ENCODE results near the gene KCNQ2. TPM values are rescaled to one million over a fixed set of nuclear protein-coding genes. Genes with fewer than 3 reads are reported as not detected.

KCNQ2 gene
- total RNA-seq, 2 experiments from 2014 or later, result 0.10 to 0.12 TPM

DNA sequence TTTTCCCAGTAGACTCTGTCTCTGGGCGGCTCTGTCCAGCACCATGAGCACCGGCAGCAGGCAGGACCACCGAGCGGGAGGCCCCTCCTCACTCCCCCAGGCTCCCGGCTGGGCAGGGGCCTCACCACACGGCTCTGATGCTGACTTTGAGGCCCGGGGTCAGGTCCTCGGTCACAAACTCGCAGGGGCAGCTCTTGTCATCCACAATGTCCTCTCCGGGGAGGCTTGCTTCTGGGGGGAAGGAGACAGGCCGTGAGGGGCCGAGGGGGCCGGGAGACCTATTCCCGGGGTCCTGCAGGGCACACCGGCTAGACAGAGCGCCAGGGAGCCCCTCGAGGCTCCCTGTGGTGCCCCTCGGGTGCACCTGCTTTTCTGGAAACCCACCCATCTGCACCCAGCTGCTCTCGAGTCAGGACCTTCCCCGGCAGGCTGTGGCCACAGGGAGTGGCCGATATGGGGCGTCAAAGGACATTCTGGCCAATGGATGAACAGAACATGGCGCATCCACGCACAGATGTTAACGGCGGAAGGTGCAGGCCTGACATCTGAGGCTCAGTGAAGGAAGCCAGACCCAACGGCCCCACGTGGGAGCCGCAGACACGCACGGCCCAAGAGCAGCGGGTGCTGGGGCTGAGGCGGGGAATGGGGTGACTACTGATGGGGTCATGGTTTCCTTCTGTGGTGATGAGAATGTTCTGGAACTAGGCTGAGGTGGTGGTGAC, 58.3 kb downstream of the KCNQ2 start:
- ChIA-PET CTCF (no interaction called here), POLR2A (no interaction called here)
- DNase-seq, result no peak
- Mint-ChIP-seq H3K27ac (no peak overlapping the region), H3K27me3 (no peaks in the 10 kb centered on the region), H3K4me3 (no peak overlapping the region), H3K9me3 (no peaks in the 10 kb centered on the region), H3K4me1 (peaks cover 10% of the 10 kb centered on the region), H3K36me3 (ENCODE audit: low read depth) (no peaks in the 10 kb centered on the region)

DNA sequence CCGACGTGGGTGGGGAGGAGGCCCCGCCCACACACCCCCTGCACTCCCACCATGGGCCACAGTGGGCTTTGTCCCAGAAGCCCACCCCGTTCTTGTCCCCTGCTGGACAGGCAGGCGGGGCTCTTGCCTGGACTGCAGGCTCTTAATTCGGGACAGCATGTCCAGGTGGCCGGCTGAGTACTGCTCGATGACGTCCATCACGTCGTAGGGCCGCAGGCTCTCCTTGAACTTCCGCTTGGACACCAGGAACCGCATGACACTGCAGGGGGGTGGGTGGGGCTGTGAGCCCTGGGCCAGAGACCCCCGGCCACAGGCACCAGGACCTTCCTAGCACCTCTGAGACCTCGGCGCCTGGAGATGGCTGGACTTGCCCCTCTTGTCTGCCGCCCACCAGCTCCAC, 59.1 kb downstream of the KCNQ2 start:
- Mint-ChIP-seq H3K4me3 (no peak overlapping the region), H3K9me3 (no peaks in the 10 kb centered on the region), H3K36me3 (ENCODE audit: low read depth) (no peaks in the 10 kb centered on the region), H3K4me1 (peaks cover 10% of the 10 kb centered on the region), H3K27me3 (no peaks in the 10 kb centered on the region), H3K27ac (no peak overlapping the region)
- DNase-seq, result no peak
- ChIA-PET POLR2A (no interaction called here), CTCF (no interaction called here)

DNA sequence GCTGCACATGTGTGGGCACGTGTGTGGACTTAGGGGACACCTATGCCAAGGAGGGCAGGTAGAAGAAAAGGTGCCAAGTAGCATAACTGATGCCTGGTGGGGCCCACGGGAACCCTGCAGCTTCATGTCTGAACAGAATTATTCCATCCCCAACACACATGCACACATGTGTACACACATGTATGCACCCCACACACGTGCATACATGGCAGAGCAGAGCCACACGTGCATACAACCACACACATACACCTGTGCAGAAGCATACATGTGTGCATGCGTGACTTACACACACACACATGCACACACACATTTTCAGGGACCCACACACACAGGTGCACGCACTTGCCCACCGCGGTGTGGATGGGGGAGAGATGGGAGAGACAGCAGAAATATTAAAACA, 59.6 kb downstream of the KCNQ2 start:
- Mint-ChIP-seq H3K36me3 (ENCODE audit: low read depth) (no peaks in the 10 kb centered on the region), H3K27me3 (no peaks in the 10 kb centered on the region), H3K4me1 (peaks cover 10% of the 10 kb centered on the region), H3K9me3 (no peaks in the 10 kb centered on the region), H3K4me3 (no peak overlapping the region), H3K27ac (peak overlapping the region; percentile 20)
- ChIA-PET CTCF (no interaction called here), POLR2A (no interaction called here)
- DNase-seq, result no peak

DNA sequence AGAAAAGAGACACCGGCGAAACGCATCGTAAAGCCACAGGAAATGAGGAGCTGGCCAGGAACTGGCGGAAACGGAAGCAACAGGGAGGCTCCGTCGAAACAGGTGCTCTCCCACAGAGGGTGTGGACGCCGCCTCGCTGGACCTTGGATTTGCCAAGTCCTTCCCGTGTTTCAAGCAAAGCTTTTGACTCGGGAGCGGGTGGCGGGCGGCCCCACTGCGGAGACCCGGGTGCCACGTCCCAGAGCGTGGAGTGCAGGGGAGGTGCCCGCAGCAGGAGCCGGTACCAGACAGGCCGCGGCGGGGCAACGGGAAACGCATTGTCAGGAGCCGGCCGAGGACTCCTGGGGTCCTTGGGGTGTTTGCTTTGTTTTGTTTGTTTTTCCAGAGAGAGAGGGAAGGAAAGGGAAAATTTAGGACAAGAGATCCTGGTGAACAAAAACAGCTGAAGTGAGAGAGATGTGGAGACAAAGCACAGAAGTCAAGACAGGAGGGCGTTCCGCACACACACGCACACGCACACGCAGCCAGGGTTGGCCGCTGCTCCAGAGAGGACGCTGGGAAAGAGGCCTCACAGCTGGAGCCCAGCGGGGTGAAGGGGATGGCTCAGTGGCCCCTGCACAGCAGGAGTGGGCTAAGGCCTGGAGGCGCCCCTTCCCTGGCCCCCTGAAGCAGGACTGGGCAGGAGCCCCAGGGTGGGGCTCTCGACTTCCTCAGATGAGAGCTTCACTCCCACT, 60.4 kb downstream of the KCNQ2 start:
- H3K27me3 Mint-ChIP-seq, result no peaks in the 10 kb centered on the region
- peak overlapping the region; percentile 76 for H3K27ac Mint-ChIP-seq
- H3K4me3 Mint-ChIP-seq, result no peak overlapping the region
- H3K4me1 Mint-ChIP-seq, result peaks cover 10% of the 10 kb centered on the region
- CTCF ChIA-PET, result no interaction called here
- POLR2A ChIA-PET, result no interaction called here
- no peaks in the 10 kb centered on the region for H3K36me3 Mint-ChIP-seq (ENCODE audit: low read depth)
- H3K9me3 Mint-ChIP-seq, result no peaks in the 10 kb centered on the region
- peak; percentile 12 for DNase-seq

DNA sequence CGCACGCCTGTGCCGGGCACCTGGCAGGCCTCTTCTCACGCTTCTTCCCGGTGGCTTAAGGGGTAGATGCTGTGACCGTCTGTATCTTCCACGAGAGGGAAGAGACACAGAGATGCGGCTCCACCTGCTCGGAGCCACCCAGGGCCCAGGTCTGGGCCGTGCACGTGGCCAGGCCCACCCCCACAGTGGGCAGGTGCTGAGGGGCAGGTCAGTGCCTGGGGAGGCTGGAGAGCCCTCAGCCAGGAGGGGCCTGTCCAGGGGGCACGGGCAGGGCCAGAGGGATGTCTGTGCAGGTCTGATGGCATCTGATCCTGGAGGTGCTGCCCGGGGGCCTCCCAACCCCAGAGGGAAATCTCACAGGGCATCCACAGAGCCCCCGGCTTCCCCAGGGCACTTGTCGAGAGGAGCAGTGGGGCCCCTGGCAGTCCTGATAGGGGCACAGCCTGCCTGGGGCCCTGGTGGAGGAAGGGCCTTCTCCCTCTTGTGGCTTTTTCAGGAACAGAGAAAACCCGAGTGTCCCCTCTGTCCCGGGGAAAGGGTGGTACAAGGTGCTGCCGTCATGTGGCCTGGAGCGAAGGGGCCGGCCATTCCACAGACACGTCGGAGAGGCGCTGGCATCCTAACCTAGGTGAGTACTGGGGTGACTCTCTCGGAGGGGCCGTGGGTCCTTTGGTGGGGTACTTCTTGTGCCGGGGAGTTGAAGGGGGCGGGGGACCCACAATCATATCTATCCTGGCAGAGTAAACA, 61.1 kb downstream of the KCNQ2 start:
- no peak for DNase-seq
- Mint-ChIP-seq H3K9me3 (no peaks in the 10 kb centered on the region), H3K4me1 (peaks cover 10% of the 10 kb centered on the region), H3K36me3 (ENCODE audit: low read depth) (no peaks in the 10 kb centered on the region), H3K27me3 (no peaks in the 10 kb centered on the region), H3K4me3 (no peak overlapping the region), H3K27ac (peak overlapping the region; percentile 67)
- CTCF ChIA-PET, result no interaction called here
- POLR2A ChIA-PET, result no interaction called here

DNA sequence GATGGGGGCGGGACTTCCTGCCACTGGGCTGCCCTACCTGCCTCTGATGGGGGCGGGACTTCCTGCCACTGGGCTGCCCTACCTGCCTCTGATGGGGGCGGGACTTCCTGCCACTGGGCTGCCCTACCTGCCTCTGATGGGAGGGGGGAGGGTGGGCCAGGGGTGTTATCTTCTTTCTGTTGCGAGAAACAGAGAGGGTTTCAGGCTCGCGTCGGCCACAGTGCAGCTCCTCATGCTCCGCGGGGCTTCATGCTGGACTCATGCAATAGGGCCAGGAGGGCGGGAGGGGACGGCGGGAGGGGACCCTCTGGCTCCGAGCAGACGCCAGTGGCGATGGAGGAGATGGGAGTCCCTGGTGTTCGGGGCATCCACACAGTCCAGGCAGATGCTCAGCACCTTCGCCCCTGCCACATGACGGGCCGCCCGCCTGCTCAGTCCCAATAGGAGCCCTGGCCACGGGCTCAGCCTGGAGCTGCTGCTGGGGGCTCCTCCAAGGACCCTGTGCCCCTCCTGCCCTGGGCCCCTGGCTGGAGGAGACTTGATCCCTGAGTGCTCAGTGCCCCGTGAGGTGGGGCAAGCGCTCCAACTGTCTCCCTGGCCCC, 62.5 kb downstream of the KCNQ2 start:
- Mint-ChIP-seq H3K27ac (no peak overlapping the region), H3K36me3 (ENCODE audit: low read depth) (no peaks in the 10 kb centered on the region), H3K9me3 (no peaks in the 10 kb centered on the region), H3K27me3 (no peaks in the 10 kb centered on the region), H3K4me3 (no peak overlapping the region), H3K4me1 (peaks cover 10% of the 10 kb centered on the region)
- ChIA-PET POLR2A (no interaction called here), CTCF (no interaction called here)
- no peak for DNase-seq

DNA sequence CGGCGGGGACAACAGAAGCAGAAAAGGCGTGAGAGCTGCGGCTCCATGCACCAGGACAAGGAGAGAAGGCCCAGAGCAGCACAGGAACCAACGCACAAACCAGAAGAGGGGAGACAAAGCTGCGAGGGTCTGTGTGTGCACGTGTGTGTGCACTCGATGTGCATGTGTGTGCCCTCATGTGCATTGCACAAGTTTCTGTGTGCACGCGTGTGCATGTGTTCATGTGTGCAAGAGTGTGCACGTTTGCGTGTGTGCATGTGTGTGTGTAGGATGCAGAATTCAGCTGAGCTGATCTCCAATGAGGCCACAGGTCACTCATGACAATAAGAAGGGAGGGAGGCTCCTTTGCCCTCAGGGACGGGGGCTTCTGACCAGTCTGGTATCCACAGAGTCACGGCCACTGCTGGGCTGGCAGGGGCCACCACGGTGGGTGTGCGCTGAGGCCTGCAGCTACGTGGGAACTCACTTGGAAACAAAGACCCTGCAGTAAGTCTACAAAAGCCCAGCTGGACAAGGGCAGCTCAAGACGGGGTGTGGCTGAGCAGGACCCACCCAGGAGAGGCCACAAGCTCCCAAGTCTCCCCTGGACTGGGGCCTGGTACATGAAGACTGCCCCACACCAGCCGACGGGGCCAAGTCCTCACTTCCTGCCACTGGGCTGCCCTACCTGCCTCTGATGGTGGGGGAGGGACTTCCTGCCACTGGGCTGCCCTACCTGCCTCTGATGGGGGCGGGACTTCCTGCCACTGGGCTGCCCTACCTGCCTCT, 63.2 kb downstream of the KCNQ2 start:
- no peak for DNase-seq
- no peaks in the 10 kb centered on the region for H3K9me3 Mint-ChIP-seq
- no peak overlapping the region for H3K4me3 Mint-ChIP-seq
- ChIA-PET CTCF (no interaction called here), POLR2A (no interaction called here)
- H3K27me3 Mint-ChIP-seq, result no peaks in the 10 kb centered on the region
- H3K4me1 Mint-ChIP-seq, result peaks cover 10% of the 10 kb centered on the region
- no peak overlapping the region for H3K27ac Mint-ChIP-seq
- no peaks in the 10 kb centered on the region for H3K36me3 Mint-ChIP-seq (ENCODE audit: low read depth)

DNA sequence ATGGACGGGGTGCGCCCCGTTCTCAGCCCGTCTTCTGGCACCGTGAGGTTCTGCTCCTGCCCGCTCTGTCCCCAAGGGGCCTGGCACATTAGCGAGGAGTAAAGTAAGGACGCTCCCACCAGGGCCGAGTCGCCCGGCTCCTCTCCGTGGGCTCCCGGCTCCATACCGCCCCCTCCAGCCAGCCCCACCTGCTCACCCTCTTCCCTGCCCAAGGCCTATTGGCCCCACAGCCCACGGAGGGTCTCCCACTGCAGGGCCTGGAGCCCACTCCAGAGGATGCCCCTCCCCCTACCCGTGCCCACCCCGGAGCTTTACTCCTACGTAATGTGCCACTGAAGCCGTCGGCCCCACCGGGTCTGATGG, 63.8 kb downstream of the KCNQ2 start:
- POLR2A ChIA-PET, result no interaction called here
- Mint-ChIP-seq H3K4me1 (peaks cover 10% of the 10 kb centered on the region), H3K27me3 (no peaks in the 10 kb centered on the region), H3K9me3 (no peaks in the 10 kb centered on the region), H3K4me3 (no peak overlapping the region), H3K36me3 (ENCODE audit: low read depth) (no peaks in the 10 kb centered on the region), H3K27ac (no peak overlapping the region)
- DNase-seq, result no peak
- CTCF ChIA-PET, result no interaction called here

DNA sequence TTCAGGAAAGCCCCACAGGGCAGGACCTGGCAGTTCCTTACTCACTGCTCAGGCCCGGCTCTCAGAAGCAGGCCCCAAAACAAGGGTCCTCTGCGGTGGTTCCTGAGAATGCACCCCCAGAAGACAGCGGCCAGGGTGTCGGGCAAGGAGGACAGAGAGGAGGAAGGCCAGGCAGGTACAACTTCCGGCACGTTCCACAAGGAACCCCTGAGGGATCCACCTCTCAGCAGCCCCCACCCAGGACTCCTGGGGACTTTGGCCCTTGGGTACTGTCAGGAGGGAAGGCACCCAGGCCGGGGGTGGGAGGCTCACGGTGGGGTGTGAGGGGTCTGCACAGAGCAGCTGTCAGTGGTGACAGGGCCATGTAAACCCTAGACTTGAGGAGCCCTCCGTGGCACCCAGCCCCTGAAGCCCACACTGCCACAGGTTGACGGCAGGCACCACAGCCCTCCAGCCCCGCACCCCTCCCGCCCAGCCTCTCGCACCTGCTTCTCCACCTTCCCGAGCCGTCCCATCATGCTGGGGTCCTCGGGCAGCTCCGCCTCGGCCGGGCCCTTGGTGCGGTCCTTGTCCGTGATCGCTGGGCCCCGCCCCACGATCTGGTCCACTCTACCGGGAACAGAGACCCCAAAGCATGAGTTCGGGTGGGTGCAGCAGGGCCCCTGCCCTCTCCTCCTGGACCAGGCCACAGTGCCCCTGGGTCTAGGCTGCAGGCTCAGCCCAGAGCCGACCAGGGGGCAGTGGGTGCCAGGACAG, 64.3 kb downstream of the KCNQ2 start:
- no peak overlapping the region for H3K27ac Mint-ChIP-seq
- peaks cover 10% of the 10 kb centered on the region for H3K4me1 Mint-ChIP-seq
- H3K27me3 Mint-ChIP-seq, result no peaks in the 10 kb centered on the region
- H3K36me3 Mint-ChIP-seq (ENCODE audit: low read depth), result no peaks in the 10 kb centered on the region
- ChIA-PET CTCF (no interaction called here), POLR2A (no interaction called here)
- H3K4me3 Mint-ChIP-seq, result no peak overlapping the region
- H3K9me3 Mint-ChIP-seq, result no peaks in the 10 kb centered on the region
- DNase-seq, result no peak

DNA sequence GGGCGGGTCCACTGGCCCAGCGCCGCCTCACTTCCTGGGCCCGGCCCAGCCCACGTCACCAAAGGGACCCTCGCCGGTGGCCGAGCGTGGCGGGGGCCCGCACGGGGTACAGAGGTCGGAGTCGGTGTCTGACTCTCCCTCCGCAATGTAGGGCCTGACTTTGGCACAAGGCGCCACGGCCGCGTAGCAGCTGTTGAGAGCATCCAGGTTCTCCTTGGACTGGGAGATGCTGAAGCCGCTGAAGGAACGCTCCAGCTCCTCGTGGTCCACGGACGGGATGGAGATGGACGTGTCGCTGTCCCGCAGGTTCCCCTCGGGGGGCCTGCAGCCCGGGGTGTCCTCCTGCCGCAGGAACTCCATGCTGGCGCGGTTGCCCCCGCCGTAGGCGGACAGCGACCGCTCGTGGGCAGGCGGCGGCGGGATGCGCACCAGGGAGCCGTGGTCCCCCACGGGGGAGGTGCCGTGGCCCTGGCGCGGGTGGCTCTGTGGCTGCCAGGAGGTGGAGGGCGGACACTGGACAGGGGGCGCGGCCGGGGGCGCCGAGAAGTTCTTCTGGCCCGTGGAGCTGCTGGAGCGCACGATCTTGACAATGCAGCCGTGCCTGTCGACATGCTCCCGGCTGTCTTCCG, 65.7 kb downstream of the KCNQ2 start:
- POLR2A ChIA-PET, result no interaction called here
- Mint-ChIP-seq H3K27me3 (no peaks in the 10 kb centered on the region), H3K9me3 (no peaks in the 10 kb centered on the region), H3K27ac (no peak overlapping the region), H3K4me3 (no peak overlapping the region), H3K36me3 (ENCODE audit: low read depth) (no peaks in the 10 kb centered on the region), H3K4me1 (peaks cover 5% of the 10 kb centered on the region)
- CTCF ChIA-PET, result no interaction called here
- DNase-seq, result no peak

DNA sequence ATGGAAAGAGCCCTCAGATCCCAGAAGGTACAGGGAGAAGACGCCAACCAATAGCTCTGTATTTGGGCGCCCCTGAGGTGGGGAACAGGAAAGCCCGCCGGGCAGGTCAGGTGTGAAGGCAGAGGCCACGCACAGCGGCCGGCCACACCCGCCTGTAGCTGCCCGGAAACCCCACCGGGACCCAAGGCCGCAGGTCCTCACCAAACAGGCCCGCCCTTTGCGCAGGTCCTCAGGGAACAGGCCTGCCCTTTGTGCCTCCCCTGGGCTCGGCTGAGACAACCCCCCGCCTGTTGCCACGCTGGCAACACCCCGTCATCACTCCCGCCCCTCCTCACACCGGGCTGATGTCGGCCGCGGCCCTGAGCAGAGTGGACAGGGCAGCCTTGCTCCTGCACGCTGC, 66.4 kb downstream of the KCNQ2 start:
- Mint-ChIP-seq H3K27me3 (no peaks in the 10 kb centered on the region), H3K4me3 (no peak overlapping the region), H3K4me1 (peaks cover under 1% of the 10 kb centered on the region), H3K9me3 (no peaks in the 10 kb centered on the region), H3K27ac (no peak overlapping the region), H3K36me3 (ENCODE audit: low read depth) (no peaks in the 10 kb centered on the region)
- POLR2A ChIA-PET, result no interaction called here
- CTCF ChIA-PET, result no interaction called here
- no peak for DNase-seq

DNA sequence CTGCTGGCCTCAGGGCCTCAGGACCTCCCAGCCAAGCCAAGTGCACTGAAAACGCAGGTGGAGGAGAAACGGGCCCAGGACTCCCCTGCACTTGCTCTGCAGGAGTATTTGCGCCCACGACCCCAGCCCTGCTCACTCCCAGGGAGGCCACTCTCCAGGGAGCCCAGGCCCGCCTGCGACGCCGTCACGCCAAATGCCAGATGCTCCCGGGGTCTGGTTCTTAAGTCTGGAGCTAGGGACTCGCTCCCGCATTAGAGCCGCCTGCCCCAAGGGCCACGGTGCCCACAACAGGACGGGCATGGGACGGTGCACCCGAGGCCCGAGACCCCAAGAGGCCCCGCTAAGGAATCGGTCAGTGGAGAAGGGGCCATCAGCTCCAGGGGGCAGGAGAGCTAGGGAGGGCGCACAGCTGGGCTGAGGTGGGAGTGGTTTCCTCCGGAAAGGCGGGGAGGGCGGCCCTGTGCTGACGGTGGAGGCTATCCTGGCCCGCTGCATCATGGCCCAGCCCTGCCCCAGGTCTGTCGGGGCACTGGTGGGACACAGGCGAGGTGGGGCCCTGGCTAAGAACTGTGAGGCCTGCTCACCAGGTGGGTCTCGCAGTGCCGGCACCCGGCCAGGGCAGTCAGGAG, 67.2 kb downstream of the KCNQ2 start:
- no peak overlapping the region for H3K4me3 Mint-ChIP-seq

More for the DNA sequence above, 67.2 kb downstream of the KCNQ2 start:
- CTCF ChIA-PET, result no interaction called here
- no peak overlapping the region for H3K27ac Mint-ChIP-seq
- no peaks in the 10 kb centered on the region for H3K27me3 Mint-ChIP-seq
- H3K36me3 Mint-ChIP-seq (ENCODE audit: low read depth), result no peaks in the 10 kb centered on the region
- H3K9me3 Mint-ChIP-seq, result no peaks in the 10 kb centered on the region
- DNase-seq, result no peak
- no peaks in the 10 kb centered on the region for H3K4me1 Mint-ChIP-seq
- POLR2A ChIA-PET, result no interaction called here

Data from activated CD4-positive, alpha-beta T cell treated with anti-CD3 and anti-CD28 coated beads, Interleukin-2, amount 10 ng/mL, durations not matched to agents 7 days and 5 days (primary cell).